Astrocyte (in vitro differentiated cells and primary cell): ENCODE data around the gene IL9. TPM values are rescaled to one million over a fixed set of nuclear protein-coding genes. Genes with fewer than 3 reads are reported as not detected.

Experiments used
- DNase-seq: peaks from one replicate; pipeline ENCODE4 v3.0.0-alpha.2; 2010; ENCODE audit warnings: low read depth
- FAIRE-seq: peaks from 2 replicates; lab custom pipeline; 2011; peaks lifted over from hg19 to GRCh38; lab: Jason Lieb, UNC
- H2AFZ ChIP-seq: 2 replicates; pipeline ENCODE4 v1.6.0; 2012; ENCODE audit warnings: low read depth, low read length, inconsistent platforms
- H3K27ac ChIP-seq: 2 replicates; pipeline ENCODE4 v1.5.1; 2011; ENCODE audit warnings: low read depth, low read length, inconsistent platforms
- H3K27me3 ChIP-seq: 2 replicates; pipeline ENCODE4 v1.6.0; 2011; ENCODE audit warnings: low read length, inconsistent platforms; ENCODE audit not compliant: insufficient read depth
- H3K36me3 ChIP-seq: 2 replicates; pipeline ENCODE4 v1.5.1; 2011; ENCODE audit warnings: low read length, inconsistent platforms; ENCODE audit not compliant: insufficient read depth
- H3K4me1 ChIP-seq: 2 replicates; pipeline ENCODE4 v1.5.1; 2011; ENCODE audit warnings: low read length, inconsistent platforms; ENCODE audit not compliant: insufficient read depth
- H3K4me2 ChIP-seq: 2 replicates; pipeline ENCODE4 v1.6.0; 2012; ENCODE audit warnings: low read length, inconsistent platforms
- H3K4me3 ChIP-seq: 2 replicates; pipeline ENCODE4 v1.5.1; 2011; ENCODE audit warnings: low read depth, mild to moderate bottlenecking, low read length, inconsistent platforms; ENCODE audit not compliant: insufficient read depth
- H3K79me2 ChIP-seq: 2 replicates; pipeline ENCODE4 v1.6.0; 2012; ENCODE audit warnings: mild to moderate bottlenecking, low read length, inconsistent platforms; ENCODE audit not compliant: insufficient read depth
- H3K9ac ChIP-seq: 2 replicates; pipeline ENCODE4 v1.6.0; 2012; ENCODE audit warnings: mild to moderate bottlenecking, low read length, inconsistent platforms
- H3K9me3 ChIP-seq: 2 replicates; pipeline ENCODE4 v1.5.1; 2012; ENCODE audit warnings: low read depth, mild to moderate bottlenecking, low read length, inconsistent platforms; ENCODE audit not compliant: insufficient read depth
- H4K20me1 ChIP-seq: 2 replicates; pipeline ENCODE4 v1.6.0; 2012; ENCODE audit warnings: low read length, inconsistent platforms; ENCODE audit not compliant: insufficient read depth
- H3K27ac Mint-ChIP-seq: one replicate; pipeline ENCODE4 v1.8.0; 2021; ENCODE audit warnings: mild to moderate bottlenecking, mixed read lengths; ENCODE audit not compliant: unreplicated experiment
- H3K27me3 Mint-ChIP-seq: one replicate; pipeline ENCODE4 v1.8.0; 2021; ENCODE audit warnings: low read depth, mixed read lengths; ENCODE audit not compliant: unreplicated experiment
- H3K36me3 Mint-ChIP-seq: one replicate; pipeline ENCODE4 v1.8.0; 2021; ENCODE audit warnings: low read depth, mixed read lengths; ENCODE audit not compliant: unreplicated experiment
- H3K4me1 Mint-ChIP-seq: one replicate; pipeline ENCODE4 v1.8.0; 2021; ENCODE audit warnings: low read depth, mixed read lengths; ENCODE audit not compliant: unreplicated experiment
- H3K4me3 Mint-ChIP-seq: one replicate; pipeline ENCODE4 v1.8.0; 2021; ENCODE audit warnings: mild to moderate bottlenecking, moderate library complexity, mixed read lengths; ENCODE audit not compliant: unreplicated experiment
- H3K9me3 Mint-ChIP-seq: one replicate; pipeline ENCODE4 v1.8.0; 2021; ENCODE audit warnings: mild to moderate bottlenecking, mixed read lengths; ENCODE audit not compliant: unreplicated experiment
- EZH2 ChIP-seq: IDR thresholded peaks from 2 replicates; pipeline ENCODE4 v1.6.1; 2012; ENCODE audit warnings: mild to moderate bottlenecking, low read length, inconsistent platforms; ENCODE audit not compliant: insufficient read depth
- total RNA-seq: library from RNA; stranded (reverse); gene quantifications from 2 replicates; pipeline ENCODE4 v1.2.1, GENCODE V29; 2021
- TF ChIP-seq, protein P1 (sequence below): IDR thresholded peaks from 2 replicates; pipeline ENCODE4 v1.5.1; 2011; ENCODE audit warnings: low read depth, mild to moderate bottlenecking, inconsistent platforms, low read length, moderate library complexity; ENCODE audit not compliant: insufficient read depth

The IL9 gene
- total RNA-seq, 1 donor from 2014 or later = not detected

DNA sequence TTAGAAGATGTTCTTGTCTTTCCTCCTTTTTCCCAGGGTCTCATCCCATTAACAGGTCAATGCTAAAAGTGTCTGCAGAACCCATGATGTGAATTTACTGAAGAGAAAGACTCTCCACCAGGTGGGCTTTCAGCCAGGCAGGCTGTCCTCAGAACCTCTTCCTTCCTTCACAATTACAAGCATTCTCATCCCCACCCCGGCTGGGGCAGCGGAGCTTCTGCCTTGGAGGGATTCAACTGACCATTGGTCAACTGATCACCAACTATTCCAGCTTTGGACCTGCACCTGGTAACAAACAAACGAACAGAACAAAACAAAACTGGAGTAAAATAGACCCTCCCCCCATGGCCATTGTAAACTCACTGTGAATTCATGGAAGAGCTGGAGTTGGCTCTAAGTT is 12.6 kb downstream of the IL9 start:
- no peak overlapping the region for H2AFZ ChIP-seq
- FAIRE-seq = no peak
- peaks cover 24% of the 10 kb centered on the region for H3K27me3 ChIP-seq
- Mint-ChIP-seq H3K4me1 (peaks cover 12% of the 10 kb centered on the region), H3K27ac (no peak overlapping the region), H3K27me3 (peaks cover 53% of the 10 kb centered on the region), H3K9me3 (no peaks in the 10 kb centered on the region), H3K4me3 (no peak overlapping the region), H3K36me3 (no peaks in the 10 kb centered on the region)
- TF ChIP-seq, protein P1, sequence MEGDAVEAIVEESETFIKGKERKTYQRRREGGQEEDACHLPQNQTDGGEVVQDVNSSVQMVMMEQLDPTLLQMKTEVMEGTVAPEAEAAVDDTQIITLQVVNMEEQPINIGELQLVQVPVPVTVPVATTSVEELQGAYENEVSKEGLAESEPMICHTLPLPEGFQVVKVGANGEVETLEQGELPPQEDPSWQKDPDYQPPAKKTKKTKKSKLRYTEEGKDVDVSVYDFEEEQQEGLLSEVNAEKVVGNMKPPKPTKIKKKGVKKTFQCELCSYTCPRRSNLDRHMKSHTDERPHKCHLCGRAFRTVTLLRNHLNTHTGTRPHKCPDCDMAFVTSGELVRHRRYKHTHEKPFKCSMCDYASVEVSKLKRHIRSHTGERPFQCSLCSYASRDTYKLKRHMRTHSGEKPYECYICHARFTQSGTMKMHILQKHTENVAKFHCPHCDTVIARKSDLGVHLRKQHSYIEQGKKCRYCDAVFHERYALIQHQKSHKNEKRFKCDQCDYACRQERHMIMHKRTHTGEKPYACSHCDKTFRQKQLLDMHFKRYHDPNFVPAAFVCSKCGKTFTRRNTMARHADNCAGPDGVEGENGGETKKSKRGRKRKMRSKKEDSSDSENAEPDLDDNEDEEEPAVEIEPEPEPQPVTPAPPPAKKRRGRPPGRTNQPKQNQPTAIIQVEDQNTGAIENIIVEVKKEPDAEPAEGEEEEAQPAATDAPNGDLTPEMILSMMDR = no peak
- no peak for TF ChIP-seq EZH2
- H4K20me1 ChIP-seq = no peaks in the 10 kb centered on the region
- DNase-seq = no peak
- H3K27ac ChIP-seq = no peak overlapping the region
- H3K9ac ChIP-seq = no peak overlapping the region
- no peaks in the 10 kb centered on the region for H3K36me3 ChIP-seq
- H3K4me2 ChIP-seq = no peak overlapping the region
- peaks cover 6% of the 10 kb centered on the region for H3K4me1 ChIP-seq
- H3K4me3 ChIP-seq = no peak overlapping the region
- no peaks in the 10 kb centered on the region for H3K9me3 ChIP-seq
- no peaks in the 10 kb centered on the region for H3K79me2 ChIP-seq

- H3K9ac ChIP-seq = no peak overlapping the region
Measured at GRCh38 chr5:135881819-135882218, 13.8 kb downstream of the IL9 start.

DNA sequence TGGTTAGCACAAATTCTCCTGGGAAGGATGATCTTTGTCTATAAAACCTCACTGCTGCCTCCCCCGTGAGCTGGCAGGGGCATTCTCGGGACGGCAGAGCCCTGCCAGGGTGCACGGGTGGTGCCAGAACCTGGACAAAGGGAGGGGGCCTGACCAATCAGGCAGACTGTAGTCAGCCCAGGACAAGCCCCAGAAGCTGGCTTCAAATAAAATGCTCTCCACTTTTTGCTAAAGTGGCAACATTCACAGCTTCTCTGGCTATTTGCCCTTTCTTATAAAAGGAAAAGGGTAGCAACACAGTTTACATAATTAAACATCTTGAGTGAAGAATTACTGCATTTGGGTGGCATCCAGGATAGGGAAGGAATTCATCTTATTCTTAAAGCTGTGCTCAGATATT is 14.4 kb downstream of the IL9 start:
- no peak for FAIRE-seq
- no peak overlapping the region for H2AFZ ChIP-seq
- Mint-ChIP-seq H3K4me3 (no peak overlapping the region), H3K36me3 (no peaks in the 10 kb centered on the region), H3K9me3 (peaks cover 2% of the 10 kb centered on the region), H3K27ac (no peak overlapping the region), H3K4me1 (peaks cover 14% of the 10 kb centered on the region), H3K27me3 (peaks cover 62% of the 10 kb centered on the region)
- H3K4me2 ChIP-seq = no peak overlapping the region
- no peak for DNase-seq
- no peak overlapping the region for H3K9ac ChIP-seq
- H3K9me3 ChIP-seq = no peaks in the 10 kb centered on the region
- no peaks in the 10 kb centered on the region for H3K4me1 ChIP-seq
- no peaks in the 10 kb centered on the region for H3K79me2 ChIP-seq
- H3K4me3 ChIP-seq = no peak overlapping the region
- no peaks in the 10 kb centered on the region for H4K20me1 ChIP-seq
- no peaks in the 10 kb centered on the region for H3K36me3 ChIP-seq
- H3K27me3 ChIP-seq = peaks cover 24% of the 10 kb centered on the region
- TF ChIP-seq, protein P1 = no peak
- TF ChIP-seq EZH2 = no peak
- H3K27ac ChIP-seq = no peak overlapping the region

More at GRCh38 chr5:135881819-135882218, 13.8 kb downstream of the IL9 start:
- no peak overlapping the region for H3K27ac ChIP-seq
- TF ChIP-seq, protein P1 = no peak
- TF ChIP-seq EZH2 = no peak
- H3K4me1 ChIP-seq = no peaks in the 10 kb centered on the region
- FAIRE-seq = no peak
- no peak overlapping the region for H2AFZ ChIP-seq
- H3K79me2 ChIP-seq = no peaks in the 10 kb centered on the region
- no peaks in the 10 kb centered on the region for H3K36me3 Mint-ChIP-seq
- DNase-seq = no peak
- no peak overlapping the region for H3K4me3 Mint-ChIP-seq
- H3K36me3 ChIP-seq = no peaks in the 10 kb centered on the region
- H3K4me2 ChIP-seq = no peak overlapping the region
- no peaks in the 10 kb centered on the region for H4K20me1 ChIP-seq
- no peaks in the 10 kb centered on the region for H3K9me3 ChIP-seq
- H3K4me3 ChIP-seq = no peak overlapping the region
- no peak overlapping the region for H3K27ac Mint-ChIP-seq
- peaks cover 14% of the 10 kb centered on the region for H3K4me1 Mint-ChIP-seq
- H3K27me3 Mint-ChIP-seq = peaks cover 59% of the 10 kb centered on the region
- peaks cover 24% of the 10 kb centered on the region for H3K27me3 ChIP-seq
- peaks cover 2% of the 10 kb centered on the region for H3K9me3 Mint-ChIP-seq
